Heart right ventricle (tissue), 16 donors: ENCODE data around the gene PLCB4. TPM values are rescaled to one million over a fixed set of nuclear protein-coding genes. Genes with fewer than 3 reads are reported as not detected.

Experiments used
- ATAC-seq, 8 donors: fragments of 200-7000 bp; cut with Tn5 transposase; one replicate each; pipeline ENCODE4 v1.9.1; 2020; ENCODE audit warnings: mild to moderate bottlenecking in 8 of 8, moderate library complexity in 8 of 8, moderate number of reproducible peaks in 1 of 8
- DNase-seq, 2 donors: peaks; one replicate each; pipeline ENCODE4 v3.0.0-alpha.2; 2020
- H3K27ac ChIP-seq, 10 donors: fragments of 200-600 bp; sonication (generic) in 2 of 10; one replicate each; pipeline versions ENCODE4 v1.5.0 to v1.8.0; 2020 to 2022; ENCODE audit warnings: mild to moderate bottlenecking in 3 of 10
- H3K27me3 ChIP-seq, 7 donors: fragments of 200-600 bp; one replicate each; pipeline ENCODE4 v1.8.0; 2021 to 2022; ENCODE audit warnings: mild to moderate bottlenecking in 2 of 7
- H3K36me3 ChIP-seq, 9 donors: fragments of 200-600 bp; sonication (generic) in 1 of 9; one replicate each; pipeline versions ENCODE4 v1.5.0 to v1.8.0; 2020 to 2022; ENCODE audit warnings: mild to moderate bottlenecking in 2 of 9
- H3K4me1 ChIP-seq, 9 donors: fragments of 200-600 bp; sonication (generic) in 1 of 9; one replicate each; pipeline versions ENCODE4 v1.5.0 to v1.8.0; 2020 to 2022; ENCODE audit warnings: mild to moderate bottlenecking in 4 of 9
- H3K4me3 ChIP-seq, 10 donors: fragments of 200-600 bp; sonication (generic) in 2 of 10; one replicate each; pipeline versions ENCODE4 v1.5.0 to v1.8.0; 2020 to 2022; ENCODE audit warnings: mild to moderate bottlenecking in 7 of 10, moderate library complexity in 2 of 10
- H3K9me3 ChIP-seq, 11 donors: fragments of 200-600 bp in 10 of 11; sonication (generic) in 2 of 11; one replicate each; pipeline versions ENCODE4 v1.5.0 to v1.8.0; 2013 to 2022; ENCODE audit warnings: mild to moderate bottlenecking in 2 of 11, control low read depth in 1 of 11, moderate library complexity in 1 of 11
- CTCF ChIP-seq, 9 donors: fragments of 200-600 bp; sonication (generic) in 2 of 9; IDR thresholded peaks; one replicate each; pipeline versions ENCODE4 v1.5.0 to v1.8.0; 2021 to 2022; ENCODE audit warnings: antibody characterized with exemption in 9 of 9, mild to moderate bottlenecking in 5 of 9, moderate library complexity in 1 of 9
- WGBS, 2 donors: extraction: QIAGEN DNeasy Blood & Tissue Kit; methylation state at CpG; one replicate each; pipeline ENCODE4 v1.1.7; 2013; ENCODE audit warnings: inconsistent platforms in 1 of 2; 5-methylcytosine and 5-hydroxymethylcytosine counted together
- intact Hi-C, 10 donors: fragments of 100-400 bp; cut with DNase I; formaldehyde crosslinking; loops; one replicate each; pipeline versions ENCODE4 v1.11.1 to v1.14.2; 2022
- polyA plus RNA-seq, 2 donors: library from polyadenylated mRNA; stranded (reverse); fragments of 200-250 nt; gene quantifications; one replicate each; pipeline ENCODE4 v1.2.3, GENCODE V29; 2013
- total RNA-seq, 10 donors: library from RNA; stranded (reverse); fragmentation: NEBNext Ultra II Directional in 3 of 10; extraction: Animal tissue kit (Norgen Biotek cat#: 25700) in 3 of 10; gene quantifications; one replicate each; pipeline versions ENCODE4 v1.2.1 to v1.2.4, GENCODE V29; 2021 to 2023
- donor health status: Arrhythmogenic right ventricular cardiomyopathy.
- donor health status: ischemic (EF 13 %, LVEDD 7.1; RV severe dilation, severe dysfunction).
- donor health status: healthy with polysubstance abuse.
- donor health status: DM: no; HTN: yes; CAD: no.
- donor health status: DM: no; HTN: no; CAD: no.
- donor health status: ischemic (EF 25% LVEDD 6.9; RV normal size, moderate dysfunction).
- donor health status: ischemic (EF 25% LVEDD 5.7; RV mildly dilated, moderate dysfunction).
- donor health status: healthy.
- donor health status: DM: yes; HTN: yes; CAD: no.
- donor health status: Ischemic cardiomyopathy.
- donor health status: ischemic (EF 35%, LVEDD 5.7; RV mildly dilated, moderate dysfunction).
- donor health status: nonischemic (EF 11% LVEDD 7.7; RV severe dilation, severe dysfunction).
- donor health status: DM: yes; HTN: yes; CAD: no.
- donor health status: PGD.
- donor health status: ischemic (EF 29% LVEDD 5.4; RV normal size, mild dysfunction).
- donor health status: nonischemic (EF 23%, LVEDD 6.1; RV moderate dilation, normal function).

Gene PLCB4
- total and polyA plus RNA-seq, 12 donors: 3.6 to 33.3 (median 28.4) TPM

- WGBS, 2 donors: 70 to 71% methylated on average over 1 of the region's 1 CpG
- H3K4me3 ChIP-seq: no peak overlapping the region
- peaks cover 0 to 31% (median 0%) of the 10 kb centered on the region in 9 donors for H3K4me1 ChIP-seq
- H3K27ac ChIP-seq: no peak overlapping the region
- H3K9me3 ChIP-seq: no peaks in the 10 kb centered on the region
- DNase-seq: no peak
- ATAC-seq: no peak
- no peaks in the 10 kb centered on the region for H3K27me3 ChIP-seq
- intact Hi-C loops: loop anchor here in 6 of 10 donors (10.0 kb wide), 2 partner anchors 176 to 324 kb away; no protein-coding TSS in a partner anchor
- H3K36me3 ChIP-seq: no peaks in the 10 kb centered on the region
- TF ChIP-seq CTCF (IDR thresholded peaks at IDR 0.05): no peak
Measured at GRCh38 chr20:9179193-9179802, 110.4 kb downstream of the PLCB4 start.

- intact Hi-C loops: loop anchor here in 6 of 10 donors (10.0 kb wide), 2 partner anchors 175 to 325 kb away; no protein-coding TSS in a partner anchor
- H3K27ac ChIP-seq: no peak overlapping the region
- no peak overlapping the region for H3K4me3 ChIP-seq
- DNase-seq (no peak), ATAC-seq (no peak)
- no peaks in the 10 kb centered on the region for H3K9me3 ChIP-seq
- H3K27me3 ChIP-seq: no peaks in the 10 kb centered on the region
- peaks cover 0 to 26% (median 0%) of the 10 kb centered on the region in 9 donors for H3K4me1 ChIP-seq
- H3K36me3 ChIP-seq: no peaks in the 10 kb centered on the region
- no peak for TF ChIP-seq CTCF (IDR thresholded peaks at IDR 0.05)
Measured at GRCh38 chr20:9179867-9180266, 111.0 kb downstream of the PLCB4 start.

- no peak for DNase-seq
- H3K36me3 ChIP-seq: no peaks in the 10 kb centered on the region
- no peaks in the 10 kb centered on the region for H3K27me3 ChIP-seq
- no peak for TF ChIP-seq CTCF (IDR thresholded peaks at IDR 0.05)
- peaks cover 0 to 20% (median 0%) of the 10 kb centered on the region in 9 donors for H3K4me1 ChIP-seq
- H3K4me3 ChIP-seq: no peak overlapping the region
- H3K9me3 ChIP-seq: no peaks in the 10 kb centered on the region
- no peak overlapping the region for H3K27ac ChIP-seq
- intact Hi-C loops: no loop called here
- WGBS, 2 donors: 96% methylated on average over 1 of the region's 1 CpG
- no peak for ATAC-seq
Measured at GRCh38 chr20:9180481-9181257, 111.8 kb downstream of the PLCB4 start.

GRCh38 chr20:9185511-9185910 is 116.6 kb downstream of the PLCB4 start:
- TF ChIP-seq CTCF (IDR thresholded peaks at IDR 0.05): no peak
- Histone ChIP-seq H3K27ac (no peak overlapping the region), H3K4me1 (peaks cover 0 to 22% (median 8%) of the 10 kb centered on the region in 9 donors), H3K36me3 (no peaks in the 10 kb centered on the region), H3K4me3 (no peak overlapping the region), H3K9me3 (no peaks in the 10 kb centered on the region), H3K27me3 (no peaks in the 10 kb centered on the region)
- 85 to 93% methylated on average over 6 of the region's 6 CpGs for WGBS, 2 donors
- DNase-seq: no peak
- intact Hi-C loops: no loop called here
- peak in 1 of 8 donors; percentile 40 for ATAC-seq
